DOHH2 (cell line): Measurements from ENCODE around the gene BHLHE40.

Experiments used
- CTCF ChIP-seq: fragments of 200-600 bp; sonication (generic); IDR thresholded peaks from one replicate; pipeline ENCODE4 v1.5.1; 2014; ENCODE audit warnings: antibody characterized with exemption, mild to moderate bottlenecking, low read depth, low read length; ENCODE audit not compliant: poor library complexity, severe bottlenecking
- EZH2phosphoT487 ChIP-seq: fragments of 200-600 bp; sonication (generic); IDR thresholded peaks from 2 replicates; pipeline ENCODE4 v1.6.1; 2017; ENCODE audit warnings: borderline replicate concordance, mild to moderate bottlenecking, antibody characterized with exemption, low read length, moderate library complexity, mixed read lengths

GRCh38 chr3:5021116-5022092, 42.2 kb downstream of the BHLHE40 start:
- TF ChIP-seq CTCF, result no peak
- no peak for TF ChIP-seq EZH2phosphoT487
